Activated naive CD8-positive, alpha-beta T cell (primary cell): ENCODE measurements around the gene ABCB6.
A peak's percentile ranks its signal among the peaks of the same experiment; 100 is the strongest.

Experiments used
- H3K27ac Mint-ChIP-seq: one replicate; pipeline ENCODE4 v1.8.0; 2021; ENCODE audit warnings: mixed read lengths
- H3K27me3 Mint-ChIP-seq: one replicate; pipeline ENCODE4 v1.8.0; 2021; ENCODE audit warnings: mixed read lengths
- H3K36me3 Mint-ChIP-seq: one replicate; pipeline ENCODE4 v1.8.0; 2021; ENCODE audit warnings: mixed read lengths
- H3K4me1 Mint-ChIP-seq: one replicate; pipeline ENCODE4 v1.8.0; 2021; ENCODE audit warnings: low read depth, mixed read lengths
- H3K4me3 Mint-ChIP-seq: one replicate; pipeline ENCODE4 v1.8.0; 2021; ENCODE audit warnings: mild to moderate bottlenecking, mixed read lengths
- H3K9me3 Mint-ChIP-seq: one replicate; pipeline ENCODE4 v1.8.0; 2021; ENCODE audit warnings: low read depth, mixed read lengths

Gene ABCB6

DNA sequence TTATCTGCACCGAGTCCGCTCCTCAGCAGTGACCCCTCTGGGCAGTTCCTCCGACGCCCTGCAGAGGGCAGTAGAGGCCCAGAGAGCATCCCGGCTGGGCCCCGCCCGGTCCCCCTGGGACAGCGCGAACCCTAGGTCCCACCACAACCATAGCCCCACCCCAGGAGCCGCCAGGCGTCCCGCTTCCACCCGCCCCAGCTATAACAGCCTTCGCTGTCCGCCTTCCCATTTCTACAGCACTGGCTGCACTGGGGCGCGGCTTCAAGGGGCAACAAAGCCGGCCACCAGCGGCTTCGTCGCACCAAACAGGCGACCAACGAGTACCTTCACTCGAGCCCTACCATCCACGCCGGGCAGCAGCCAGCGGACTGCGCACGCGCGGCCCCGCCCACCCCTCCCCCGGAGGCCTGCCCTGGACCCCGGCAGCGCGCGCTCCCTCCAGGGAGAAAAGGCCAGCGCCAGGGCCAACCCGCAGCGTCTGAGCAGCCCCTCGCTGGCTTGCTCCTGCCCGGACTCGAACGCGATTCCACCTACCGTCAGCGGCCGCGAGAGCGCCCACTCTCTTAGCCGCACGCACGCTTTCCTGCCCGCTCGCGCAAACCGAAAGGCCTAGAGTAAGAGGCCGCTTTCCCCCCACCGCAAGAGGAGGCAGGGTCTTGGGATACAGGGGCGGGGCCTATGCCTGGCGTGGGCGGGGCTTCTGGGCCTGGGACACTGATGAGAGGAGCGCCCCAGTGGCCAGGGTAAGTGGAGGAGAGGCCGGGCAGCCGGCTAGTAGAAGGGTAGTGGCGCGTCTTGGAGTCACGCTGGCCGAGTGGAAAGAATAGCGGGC, 58.4 kb downstream of the ABCB6 start, which contains the start of gene NHEJ1:
Gene NHEJ1, minus strand, starts transcription at position 630 of the 832 bp plus-strand sequence. CDS start 2,453 bp downstream, outside the sequence.
- H3K4me3 Mint-ChIP-seq = peak within 1 kb of the TSS; percentile 91
- no peaks in the 10 kb centered on the region for H3K27me3 Mint-ChIP-seq
- H3K9me3 Mint-ChIP-seq = no peaks in the 10 kb centered on the region
- peak within 1 kb of the TSS; percentile 96 for H3K27ac Mint-ChIP-seq
- peaks cover 13% of the 10 kb centered on the region for H3K4me1 Mint-ChIP-seq
- H3K36me3 Mint-ChIP-seq = peaks cover 8% of the 10 kb centered on the region
